Heart left ventricle (tissue), 13 donors: Measurements from ENCODE around the gene BMP8A.

Source experiments
- POLR2A ChIP-seq, 2 donors: fragments of 450-650 bp; IDR thresholded peaks; one replicate each; pipeline ENCODE4 v1.6.1; 2017; ENCODE audit warnings: antibody characterized with exemption in 2 of 2, mild to moderate bottlenecking in 2 of 2, moderate library complexity in 2 of 2
- TF ChIP-seq, protein P1 (sequence below), 12 donors: fragments of 200-600 bp; sonication (generic) in 4 of 12; IDR thresholded peaks; one replicate each; pipeline versions ENCODE4 v1.5.0 to v1.8.0; 2018 to 2022; ENCODE audit warnings: antibody characterized with exemption in 12 of 12, mild to moderate bottlenecking in 5 of 12
- donor health status: ischemic (EF 13 %, LVEDD 7.1; RV severe dilation, severe dysfunction).
- donor health status: DM: no; HTN: yes; CAD: no.
- donor health status: DM: no; HTN: no; CAD: no.
- donor health status: ischemic (EF 25% LVEDD 6.9; RV normal size, moderate dysfunction).
- donor health status: ischemic (EF 25% LVEDD 5.7; RV mildly dilated, moderate dysfunction).
- donor health status: ischemic (EF 35%, LVEDD 5.7; RV mildly dilated, moderate dysfunction).
- donor health status: nonischemic (EF 11% LVEDD 7.7; RV severe dilation, severe dysfunction).
- donor health status: DM: yes; HTN: yes; CAD: no.
- donor health status: PGD.
- donor health status: ischemic (EF 29% LVEDD 5.4; RV normal size, mild dysfunction).
- donor health status: nonischemic (EF 23%, LVEDD 6.1; RV moderate dilation, normal function).

DNA sequence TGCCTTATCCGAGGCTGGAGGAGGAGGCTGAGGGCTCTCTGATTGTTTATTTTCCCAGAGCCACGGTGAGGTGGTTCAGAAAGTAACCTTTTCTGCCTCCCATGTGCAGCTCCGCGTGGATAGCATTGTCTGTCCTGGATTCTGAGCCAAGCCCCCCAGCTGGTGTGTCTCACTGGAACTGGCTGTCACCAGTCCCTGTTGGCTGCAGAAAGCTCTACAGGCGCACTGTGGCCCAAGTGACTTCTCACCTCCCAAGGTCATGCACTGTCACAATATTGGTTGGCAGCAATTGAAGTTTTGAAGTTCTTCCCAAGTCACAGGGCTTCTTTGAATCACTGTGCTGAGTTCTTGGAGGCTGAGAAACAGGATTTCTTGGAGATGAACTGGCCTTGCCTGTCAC is 8.2 kb downstream of the BMP8A start:
- no peak for TF ChIP-seq POLR2A (IDR thresholded peaks at IDR 0.05)
- TF ChIP-seq, protein P1, sequence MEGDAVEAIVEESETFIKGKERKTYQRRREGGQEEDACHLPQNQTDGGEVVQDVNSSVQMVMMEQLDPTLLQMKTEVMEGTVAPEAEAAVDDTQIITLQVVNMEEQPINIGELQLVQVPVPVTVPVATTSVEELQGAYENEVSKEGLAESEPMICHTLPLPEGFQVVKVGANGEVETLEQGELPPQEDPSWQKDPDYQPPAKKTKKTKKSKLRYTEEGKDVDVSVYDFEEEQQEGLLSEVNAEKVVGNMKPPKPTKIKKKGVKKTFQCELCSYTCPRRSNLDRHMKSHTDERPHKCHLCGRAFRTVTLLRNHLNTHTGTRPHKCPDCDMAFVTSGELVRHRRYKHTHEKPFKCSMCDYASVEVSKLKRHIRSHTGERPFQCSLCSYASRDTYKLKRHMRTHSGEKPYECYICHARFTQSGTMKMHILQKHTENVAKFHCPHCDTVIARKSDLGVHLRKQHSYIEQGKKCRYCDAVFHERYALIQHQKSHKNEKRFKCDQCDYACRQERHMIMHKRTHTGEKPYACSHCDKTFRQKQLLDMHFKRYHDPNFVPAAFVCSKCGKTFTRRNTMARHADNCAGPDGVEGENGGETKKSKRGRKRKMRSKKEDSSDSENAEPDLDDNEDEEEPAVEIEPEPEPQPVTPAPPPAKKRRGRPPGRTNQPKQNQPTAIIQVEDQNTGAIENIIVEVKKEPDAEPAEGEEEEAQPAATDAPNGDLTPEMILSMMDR (IDR thresholded peaks at IDR 0.05): no peak
